ENCODE measurements around the gene CAPZB.

Gene CAPZB

DNA sequence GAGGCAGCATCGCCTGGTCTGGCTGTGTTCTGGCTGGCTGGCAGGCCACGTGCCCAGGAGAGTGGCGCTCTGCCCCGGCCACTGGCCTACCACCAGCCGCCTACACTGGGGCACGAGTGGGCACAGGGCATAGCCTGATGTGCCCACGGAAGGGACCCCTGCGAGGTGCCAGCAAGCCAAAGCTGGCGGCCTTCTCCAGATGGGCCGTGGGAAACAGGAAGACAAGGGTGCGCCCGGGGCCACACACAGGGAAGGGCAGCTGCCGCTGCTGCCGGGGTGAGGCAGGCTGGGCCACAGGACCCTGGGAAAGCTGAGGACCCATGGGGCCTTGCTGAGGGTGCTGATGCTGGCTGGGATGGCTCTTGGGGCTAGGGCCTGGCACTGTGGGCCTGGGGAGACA is 132.5 kb downstream of the CAPZB start:
- no peak for DNase-seq (ENCODE audit: low read depth)
- H3K4me3 ChIP-seq (ENCODE audit: low read depth, low read length): no peak overlapping the region
- TF ChIP-seq, protein P1, sequence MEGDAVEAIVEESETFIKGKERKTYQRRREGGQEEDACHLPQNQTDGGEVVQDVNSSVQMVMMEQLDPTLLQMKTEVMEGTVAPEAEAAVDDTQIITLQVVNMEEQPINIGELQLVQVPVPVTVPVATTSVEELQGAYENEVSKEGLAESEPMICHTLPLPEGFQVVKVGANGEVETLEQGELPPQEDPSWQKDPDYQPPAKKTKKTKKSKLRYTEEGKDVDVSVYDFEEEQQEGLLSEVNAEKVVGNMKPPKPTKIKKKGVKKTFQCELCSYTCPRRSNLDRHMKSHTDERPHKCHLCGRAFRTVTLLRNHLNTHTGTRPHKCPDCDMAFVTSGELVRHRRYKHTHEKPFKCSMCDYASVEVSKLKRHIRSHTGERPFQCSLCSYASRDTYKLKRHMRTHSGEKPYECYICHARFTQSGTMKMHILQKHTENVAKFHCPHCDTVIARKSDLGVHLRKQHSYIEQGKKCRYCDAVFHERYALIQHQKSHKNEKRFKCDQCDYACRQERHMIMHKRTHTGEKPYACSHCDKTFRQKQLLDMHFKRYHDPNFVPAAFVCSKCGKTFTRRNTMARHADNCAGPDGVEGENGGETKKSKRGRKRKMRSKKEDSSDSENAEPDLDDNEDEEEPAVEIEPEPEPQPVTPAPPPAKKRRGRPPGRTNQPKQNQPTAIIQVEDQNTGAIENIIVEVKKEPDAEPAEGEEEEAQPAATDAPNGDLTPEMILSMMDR (conservative IDR thresholded peaks at IDR 0.05; ENCODE audit: low read depth, low read length): no peak

DNA sequence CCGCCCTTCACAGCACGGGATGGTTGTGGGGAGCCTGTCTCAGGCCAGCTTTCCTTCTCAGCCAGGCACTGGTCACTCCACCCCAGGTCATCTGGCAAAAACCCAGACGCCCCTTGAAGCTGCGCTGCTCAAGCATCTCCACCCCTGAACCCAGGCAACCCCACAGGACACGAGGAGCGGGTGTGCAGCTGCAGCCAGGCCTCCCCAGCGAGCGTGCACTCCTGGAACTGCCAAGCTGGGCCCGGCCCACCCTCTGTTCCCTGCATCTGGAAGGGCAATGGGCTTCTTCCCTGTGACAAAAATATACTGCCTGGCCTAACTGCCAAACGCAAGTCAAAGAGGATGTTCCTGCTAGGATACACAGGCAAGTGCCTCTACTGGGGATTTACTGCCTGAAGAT is 133.5 kb downstream of the CAPZB start:
- TF ChIP-seq, protein P1 (conservative IDR thresholded peaks at IDR 0.05; ENCODE audit: low read depth, low read length): no peak

DNA sequence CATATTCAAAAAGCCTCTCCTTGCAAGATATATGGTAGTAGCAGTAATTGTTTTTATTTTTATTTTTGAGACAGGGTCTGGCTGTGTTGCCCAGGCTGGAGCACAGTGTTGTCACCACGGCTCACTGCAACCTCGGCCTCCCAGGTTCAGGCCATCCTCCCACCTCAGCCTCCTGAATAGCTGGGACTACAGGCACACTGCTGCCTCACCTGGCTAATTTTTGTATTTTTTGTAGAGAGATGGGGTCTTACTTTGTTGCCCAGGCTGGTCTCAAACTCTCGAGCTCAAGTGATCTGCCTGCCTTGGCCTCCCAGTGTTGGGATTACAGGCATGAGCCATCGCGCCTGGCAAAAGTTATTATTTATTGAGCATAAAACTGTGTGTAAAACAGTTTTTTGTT is 134.8 kb downstream of the CAPZB start:
- TF ChIP-seq, protein P1 (conservative IDR thresholded peaks at IDR 0.05; ENCODE audit: low read depth, low read length): no peak
- DNase-seq (ENCODE audit: low read depth): no peak
- no peak overlapping the region for H3K4me3 ChIP-seq (ENCODE audit: low read depth, low read length)

More for the DNA sequence above, 133.5 kb downstream of the CAPZB start:
- no peak overlapping the region for H3K4me3 ChIP-seq (ENCODE audit: low read depth, low read length)
- DNase-seq (ENCODE audit: low read depth): no peak

DNA sequence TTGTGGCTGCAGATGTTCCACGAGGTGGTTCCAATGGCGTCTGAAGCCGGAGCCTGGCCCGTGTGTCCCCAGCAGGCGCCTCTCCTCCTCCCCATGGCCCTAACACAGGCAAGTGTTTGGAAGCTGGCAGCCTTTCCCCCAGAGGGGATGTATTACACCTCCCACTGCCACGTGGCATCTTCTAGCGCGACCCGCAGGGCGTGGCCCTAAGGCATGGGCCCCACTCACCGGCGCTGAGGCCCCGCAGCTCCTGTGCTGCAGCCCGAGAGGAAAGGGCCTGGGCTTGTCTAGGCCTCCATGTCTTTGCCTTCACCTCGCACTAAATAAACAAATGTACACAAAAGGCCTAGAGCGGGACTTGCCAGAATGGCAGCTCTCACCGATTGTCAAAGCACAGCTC is 135.3 kb downstream of the CAPZB start:
- H3K4me3 ChIP-seq (ENCODE audit: low read depth, low read length): no peak overlapping the region
- no peak for DNase-seq (ENCODE audit: low read depth)
- TF ChIP-seq, protein P1 (conservative IDR thresholded peaks at IDR 0.05; ENCODE audit: low read depth, low read length): no peak

DNA sequence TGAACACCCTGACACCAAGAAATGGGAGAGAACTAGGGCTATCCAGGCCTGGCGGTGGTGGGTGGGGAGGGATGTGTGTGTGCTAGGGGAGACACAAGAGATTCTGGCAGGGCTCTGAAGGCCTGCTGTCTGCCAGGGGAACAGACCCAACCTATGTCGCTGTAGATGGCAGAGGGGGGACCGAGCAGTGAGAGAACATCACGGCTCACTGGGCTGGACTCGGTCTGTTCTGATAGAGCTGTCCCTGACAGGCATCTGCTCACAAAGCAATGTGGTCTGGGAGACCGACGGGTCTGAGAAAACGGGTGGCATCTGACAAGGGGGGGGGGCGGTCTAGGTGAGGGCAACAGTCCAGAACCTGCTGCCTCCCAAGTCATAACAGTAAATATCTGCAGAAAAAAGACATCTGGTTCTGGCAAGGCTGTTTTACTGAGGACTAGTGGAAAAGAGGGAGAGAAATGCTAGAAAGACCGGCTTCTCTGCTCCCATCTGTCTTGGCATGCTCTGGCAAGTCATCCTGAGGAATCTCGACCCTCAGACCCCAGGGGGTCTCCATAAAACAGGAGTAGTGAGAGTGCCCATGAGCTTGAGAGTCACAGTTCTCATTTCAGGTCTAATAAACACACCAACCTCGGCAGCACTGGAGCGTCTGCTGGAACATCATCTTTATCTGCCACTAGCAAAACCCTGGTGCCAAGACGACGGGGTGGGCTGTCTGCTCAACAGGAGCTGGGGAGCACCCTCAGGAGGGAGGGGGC is 136.7 kb downstream of the CAPZB start:
- DNase-seq (ENCODE audit: low read depth): no peak
- no peak overlapping the region for H3K4me3 ChIP-seq (ENCODE audit: low read depth, low read length)
- TF ChIP-seq, protein P1 (conservative IDR thresholded peaks at IDR 0.05; ENCODE audit: low read depth, low read length): no peak

DNA sequence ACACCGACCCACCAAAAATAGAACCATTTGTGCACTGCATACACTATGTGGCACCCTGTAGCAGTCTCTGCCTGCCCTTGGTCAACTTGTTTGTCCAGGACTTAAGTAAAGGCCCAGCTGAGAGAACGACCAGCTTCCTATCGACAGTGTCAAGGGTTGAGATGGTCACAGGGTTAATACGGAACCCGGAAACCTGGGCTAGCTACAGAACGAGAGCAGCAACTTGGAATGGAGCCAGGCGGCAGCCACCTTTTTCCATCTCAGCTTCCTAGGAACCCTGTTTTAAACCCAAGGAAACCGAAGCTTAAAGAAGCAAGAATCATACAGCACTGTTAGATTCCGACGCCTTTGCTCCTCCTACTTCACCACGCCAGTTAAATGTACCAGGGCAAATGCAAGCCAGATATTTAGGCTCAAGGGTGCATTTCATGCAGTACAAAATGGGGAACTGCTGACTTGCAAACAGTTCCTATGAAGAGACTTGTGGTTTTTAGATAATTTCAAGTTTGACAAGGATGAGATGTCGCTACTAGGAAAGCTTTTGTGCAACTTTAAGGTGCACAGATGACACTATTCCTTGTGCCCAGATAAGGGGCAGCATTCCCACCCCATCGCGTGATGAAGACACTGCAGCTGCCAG is 137.7 kb downstream of the CAPZB start:
- TF ChIP-seq, protein P1 (conservative IDR thresholded peaks at IDR 0.05; ENCODE audit: low read depth, low read length): no peak
- DNase-seq (ENCODE audit: low read depth): no peak
- H3K4me3 ChIP-seq (ENCODE audit: low read depth, low read length): no peak overlapping the region

DNA sequence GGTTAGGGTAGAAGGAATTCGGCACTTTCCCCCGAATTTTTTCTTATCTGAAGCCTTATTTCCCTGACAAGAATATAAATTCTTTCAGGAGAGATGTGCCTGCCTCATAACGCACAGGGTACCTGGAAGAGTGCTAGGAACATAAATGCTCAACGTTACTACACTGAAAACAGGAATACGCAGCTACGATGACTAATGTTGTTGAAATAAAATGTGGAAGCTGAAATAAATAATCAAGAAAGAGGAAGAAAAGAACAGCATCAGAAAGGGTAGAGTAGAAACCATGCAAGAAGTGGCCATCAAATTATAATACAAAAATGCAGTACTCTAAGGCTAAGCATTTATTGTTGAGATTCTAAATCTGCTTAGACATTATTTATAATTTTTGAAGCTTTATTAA is 139.3 kb downstream of the CAPZB start:
- DNase-seq (ENCODE audit: low read depth): no peak
- TF ChIP-seq, protein P1 (conservative IDR thresholded peaks at IDR 0.05; ENCODE audit: low read depth, low read length): no peak
- no peak overlapping the region for H3K4me3 ChIP-seq (ENCODE audit: low read depth, low read length)

All from choroid plexus epithelial cell (primary cell).